ENCODE measurements around the gene ANK2.

Gene ANK2

GRCh38 chr4:113405874-113406722 is 356.6 kb downstream of the ANK2 start:
- no peak for DNase-seq

- no peak for DNase-seq
Observed at GRCh38 chr4:113406723-113407016, 357.2 kb downstream of the ANK2 start.

DNA sequence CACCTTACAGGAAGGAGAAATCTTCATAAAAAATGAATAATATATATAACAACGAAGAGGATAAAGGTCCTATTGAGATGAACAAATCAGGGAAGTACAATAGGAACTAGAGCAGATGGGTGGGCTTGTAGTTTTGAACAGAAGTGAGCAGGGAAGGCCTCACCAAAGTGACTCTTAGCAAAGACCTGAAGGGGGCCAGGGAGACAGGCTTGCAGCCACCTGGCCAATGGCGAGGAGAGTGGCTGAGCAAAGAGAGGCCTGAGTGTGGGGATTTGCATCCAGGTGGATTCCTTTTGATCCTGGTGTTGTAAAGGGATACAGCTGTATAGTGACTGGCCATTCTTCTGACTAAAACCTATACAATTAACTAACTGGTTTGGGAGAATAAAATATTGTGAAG is 358.0 kb downstream of the ANK2 start:
- no peak for DNase-seq

DNA sequence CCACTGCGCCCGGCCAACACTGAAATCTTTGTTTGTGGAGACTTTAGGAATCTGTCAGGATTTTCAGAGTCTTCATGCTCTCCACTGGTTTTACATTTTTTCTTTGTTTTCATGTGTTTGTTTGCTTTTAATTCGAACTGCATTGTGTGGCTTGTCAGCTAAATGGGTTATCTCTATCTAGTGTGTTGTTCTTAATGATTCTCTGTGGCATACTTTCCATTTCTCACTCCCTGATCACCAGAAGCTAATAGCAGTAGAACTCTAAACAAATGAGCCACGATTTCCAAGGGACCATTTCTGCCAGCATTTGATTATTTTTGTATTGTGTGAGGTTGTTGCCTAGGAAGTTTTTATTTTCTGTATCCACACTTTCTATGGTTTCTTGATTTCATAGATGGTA is 359.7 kb downstream of the ANK2 start:
- no peak for DNase-seq

- DNase-seq, result no peak
Observed at GRCh38 chr4:113410686-113411085, 361.2 kb downstream of the ANK2 start.

- no peak for DNase-seq
Observed at GRCh38 chr4:113411496-113411938, 362.1 kb downstream of the ANK2 start.

GRCh38 chr4:113419631-113420030 is 370.2 kb downstream of the ANK2 start:
- no peak for DNase-seq

DNA sequence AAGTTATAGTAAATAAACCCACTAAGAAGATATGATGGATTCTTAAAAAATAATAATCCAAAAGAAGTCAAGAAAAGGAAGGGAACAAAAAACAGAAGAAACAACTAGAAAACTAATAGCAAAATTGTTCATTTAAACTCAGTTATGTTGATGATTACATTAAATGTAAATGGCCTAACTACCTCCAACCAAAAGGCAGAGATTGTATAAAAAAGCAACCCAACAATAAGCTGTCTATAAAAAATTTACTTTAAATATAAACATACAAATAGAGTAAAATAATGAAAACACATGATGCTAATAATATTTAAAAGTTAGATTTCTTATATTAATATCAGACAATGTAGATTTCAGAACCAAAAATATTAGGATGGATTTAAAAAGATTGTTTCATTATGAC is 371.5 kb downstream of the ANK2 start:
- DNase-seq, result no peak

DNA sequence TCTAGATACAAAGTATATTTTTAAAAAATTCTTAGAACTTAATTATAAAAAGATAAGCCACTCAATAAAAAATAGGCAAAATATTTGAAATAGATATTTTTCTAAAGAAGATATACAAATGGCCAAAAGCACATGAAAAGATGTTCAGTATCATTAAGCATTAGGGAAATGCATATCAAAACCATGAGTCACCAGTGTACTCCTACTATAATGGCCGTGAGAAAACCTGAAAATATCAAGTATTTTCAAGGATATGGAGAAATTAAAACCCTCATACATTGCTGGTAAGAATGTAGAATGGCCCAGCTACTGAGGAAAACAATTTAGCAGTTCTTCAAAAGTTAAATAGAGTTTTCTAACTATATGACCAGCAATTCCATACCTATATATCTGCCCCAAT is 374.2 kb downstream of the ANK2 start:
- no peak for DNase-seq

GRCh38 chr4:113433116-113433515 is 383.7 kb downstream of the ANK2 start:
- DNase-seq, result no peak
